SH-SY5Y (cell line): ENCODE measurements around the gene BTC.

ENCODE experiments used
- GATA2 ChIP-seq: IDR thresholded peaks from 2 replicates; pipeline ENCODE4 v1.6.1; 2011; ENCODE audit warnings: mild to moderate bottlenecking, low read depth, low read length
- GATA3 ChIP-seq: IDR thresholded peaks from 2 replicates; pipeline ENCODE4 v1.6.1; 2011; ENCODE audit warnings: low read depth, mild to moderate bottlenecking, low read length, moderate library complexity

GRCh38 chr4:74755486-74755885, 38.8 kb downstream of the BTC start:
- TF ChIP-seq GATA2 (no peak), GATA3 (no peak)
